OCI-LY1 (cell line): Measurements from ENCODE around the gene AK2.

Experiments
- H2AFZ ChIP-seq: fragments of 200-600 bp; sonication (generic), shearing (Covaris generic); 2 replicates; pipeline ENCODE4 v1.6.0; 2014; ENCODE audit warnings: antibody characterized with exemption, mild to moderate bottlenecking, low read length
- H3F3A ChIP-seq: fragments of 200-600 bp; sonication (generic), shearing (Covaris generic); 2 replicates; pipeline ENCODE4 v1.6.0; 2014; ENCODE audit warnings: mild to moderate bottlenecking, antibody characterized with exemption, low read length, moderate library complexity; ENCODE audit not compliant: insufficient read depth
- H3K27ac ChIP-seq: fragments of 200-600 bp; sonication (generic); 2 replicates; pipeline ENCODE4 v1.5.1; 2014; ENCODE audit warnings: low read length, mixed run types, mild to moderate bottlenecking, low read depth; ENCODE audit not compliant: poor library complexity, severe bottlenecking
- H3K27me3 ChIP-seq: fragments of 200-600 bp; sonication (generic); 2 replicates; pipeline ENCODE4 v1.6.0; 2014; ENCODE audit warnings: antibody characterized with exemption, mild to moderate bottlenecking, low read length, moderate library complexity; ENCODE audit not compliant: insufficient read depth
- H3K36me3 ChIP-seq: fragments of 200-600 bp; sonication (generic); 2 replicates; pipeline ENCODE4 v1.6.1; 2014; ENCODE audit warnings: mild to moderate bottlenecking, antibody characterized with exemption, low read length, moderate library complexity, mixed read lengths; ENCODE audit not compliant: insufficient read depth
- H3K4me1 ChIP-seq: fragments of 200-600 bp; sonication (generic); 2 replicates; pipeline ENCODE4 v1.5.1; 2014; ENCODE audit warnings: mild to moderate bottlenecking, low read length, moderate library complexity; ENCODE audit not compliant: insufficient read depth, severe bottlenecking
- H3K4me2 ChIP-seq: fragments of 200-600 bp; sonication (generic), shearing (Covaris generic); 2 replicates; pipeline ENCODE4 v1.6.1; 2014; ENCODE audit warnings: low read length
- H3K4me3 ChIP-seq: fragments of 200-600 bp; sonication (generic); 2 replicates; pipeline ENCODE4 v1.5.1; 2014; ENCODE audit warnings: low read length, low read depth, mild to moderate bottlenecking, mixed read lengths; ENCODE audit not compliant: poor library complexity, severe bottlenecking
- H3K79me2 ChIP-seq: fragments of 200-600 bp; shearing (Covaris generic); 2 replicates; pipeline ENCODE4 v1.6.1; 2016; ENCODE audit warnings: mixed run types, low read length, mixed read lengths; ENCODE audit not compliant: insufficient read depth
- H3K9ac ChIP-seq: fragments of 200-600 bp; sonication (generic), shearing (Covaris generic); 2 replicates; pipeline ENCODE4 v1.6.1; 2014; ENCODE audit warnings: mild to moderate bottlenecking, low read length, mixed read lengths
- H3K9me2 ChIP-seq: fragments of 200-600 bp; sonication (generic), shearing (Covaris generic); 2 replicates; pipeline ENCODE4 v1.6.1; 2014; ENCODE audit warnings: low read depth, mild to moderate bottlenecking, low read length, mixed read lengths
- H3K9me3 ChIP-seq: fragments of 200-600 bp; shearing (Covaris generic); 2 replicates; pipeline ENCODE4 v1.6.1; 2014; ENCODE audit warnings: low read length, mixed read lengths
- H4K20me1 ChIP-seq: fragments of 200-600 bp; sonication (generic), shearing (Covaris generic); 2 replicates; pipeline ENCODE4 v1.6.0; 2016; ENCODE audit warnings: mild to moderate bottlenecking, low read length; ENCODE audit not compliant: insufficient read depth
- EZH2 ChIP-seq: fragments of 200-600 bp; sonication (generic), shearing (Covaris generic); IDR thresholded peaks from 2 replicates; pipeline ENCODE4 v1.8.0; 2017; ENCODE audit warnings: borderline replicate concordance, mixed run types, mild to moderate bottlenecking, antibody characterized with exemption, low read length, moderate library complexity, mixed read lengths
- TF ChIP-seq, protein P1 (sequence below): fragments of 200-600 bp; sonication (generic), shearing (Covaris generic); IDR thresholded peaks from 2 replicates; pipeline ENCODE4 v1.5.1; 2017; ENCODE audit warnings: mild to moderate bottlenecking, antibody characterized with exemption, low read length, moderate library complexity, mixed read lengths

Gene AK2

GRCh38 chr1:32969566-32969965, 67.1 kb downstream of the AK2 start:
- TF ChIP-seq, protein P1, sequence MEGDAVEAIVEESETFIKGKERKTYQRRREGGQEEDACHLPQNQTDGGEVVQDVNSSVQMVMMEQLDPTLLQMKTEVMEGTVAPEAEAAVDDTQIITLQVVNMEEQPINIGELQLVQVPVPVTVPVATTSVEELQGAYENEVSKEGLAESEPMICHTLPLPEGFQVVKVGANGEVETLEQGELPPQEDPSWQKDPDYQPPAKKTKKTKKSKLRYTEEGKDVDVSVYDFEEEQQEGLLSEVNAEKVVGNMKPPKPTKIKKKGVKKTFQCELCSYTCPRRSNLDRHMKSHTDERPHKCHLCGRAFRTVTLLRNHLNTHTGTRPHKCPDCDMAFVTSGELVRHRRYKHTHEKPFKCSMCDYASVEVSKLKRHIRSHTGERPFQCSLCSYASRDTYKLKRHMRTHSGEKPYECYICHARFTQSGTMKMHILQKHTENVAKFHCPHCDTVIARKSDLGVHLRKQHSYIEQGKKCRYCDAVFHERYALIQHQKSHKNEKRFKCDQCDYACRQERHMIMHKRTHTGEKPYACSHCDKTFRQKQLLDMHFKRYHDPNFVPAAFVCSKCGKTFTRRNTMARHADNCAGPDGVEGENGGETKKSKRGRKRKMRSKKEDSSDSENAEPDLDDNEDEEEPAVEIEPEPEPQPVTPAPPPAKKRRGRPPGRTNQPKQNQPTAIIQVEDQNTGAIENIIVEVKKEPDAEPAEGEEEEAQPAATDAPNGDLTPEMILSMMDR: no peak
- no peak for TF ChIP-seq EZH2
- H3K9me3 ChIP-seq: no peaks in the 10 kb centered on the region
- H3K9me2 ChIP-seq: no peaks in the 10 kb centered on the region
- H3K27me3 ChIP-seq: 0 out of 2 replicates have a peak, but pooled peaks cover 5% of the 10 kb centered on the region
- H3F3A ChIP-seq: no peaks in the 10 kb centered on the region
- H3K36me3 ChIP-seq: no peaks in the 10 kb centered on the region
- no peak overlapping the region for H3K27ac ChIP-seq
- H3K4me1 ChIP-seq: peaks cover 6% of the 10 kb centered on the region
- no peak overlapping the region for H3K9ac ChIP-seq
- H2AFZ ChIP-seq: no peak overlapping the region
- H3K4me3 ChIP-seq: no peak overlapping the region
- no peak overlapping the region for H3K4me2 ChIP-seq
- H4K20me1 ChIP-seq: no peaks in the 10 kb centered on the region
- no peaks in the 10 kb centered on the region for H3K79me2 ChIP-seq

DNA sequence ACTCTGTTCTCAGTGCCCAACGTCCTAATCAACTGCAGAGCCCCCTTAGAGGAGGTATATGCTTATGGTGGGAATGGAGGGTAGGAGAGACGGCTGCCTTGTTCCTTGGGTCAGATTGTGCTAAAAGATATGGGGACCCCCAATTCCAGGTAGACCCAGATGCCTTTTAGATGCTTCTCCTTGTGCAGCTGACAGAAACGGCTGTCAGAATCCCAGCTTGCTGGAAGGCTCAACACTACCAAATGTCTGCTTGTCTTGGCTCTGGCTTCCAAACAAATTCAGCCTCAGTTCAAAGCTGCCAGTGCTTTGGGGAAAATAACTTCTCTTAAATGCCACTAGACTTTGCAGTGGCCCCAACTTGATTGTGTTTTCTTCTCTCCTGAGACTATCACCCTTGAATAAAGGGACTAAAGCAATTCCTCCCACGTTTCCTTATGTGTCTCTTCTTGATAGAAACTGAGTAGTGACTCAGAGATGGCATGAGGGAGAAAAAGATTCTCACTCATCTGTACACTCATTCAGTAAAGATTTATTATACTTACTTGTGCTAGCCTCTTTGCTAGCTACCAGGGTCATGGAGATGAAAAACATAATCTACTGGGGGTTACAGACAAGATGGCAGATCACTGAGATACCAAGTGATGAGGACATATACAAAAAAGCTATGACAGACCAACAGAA, 68.7 kb downstream of the AK2 start:
- Histone ChIP-seq H2AFZ (no peak overlapping the region), H3K9me3 (no peaks in the 10 kb centered on the region), H3K9ac (no peak overlapping the region), H3K4me1 (peaks cover 9% of the 10 kb centered on the region), H3K4me3 (no peak overlapping the region), H4K20me1 (no peaks in the 10 kb centered on the region), H3K79me2 (0 out of 2 replicates have a peak, but pooled peaks cover 2% of the 10 kb centered on the region), H3F3A (no peaks in the 10 kb centered on the region), H3K4me2 (no peak overlapping the region), H3K27me3 (0 out of 2 replicates have a peak, but pooled peaks cover 5% of the 10 kb centered on the region), H3K27ac (no peak overlapping the region), H3K9me2 (no peaks in the 10 kb centered on the region), H3K36me3 (no peaks in the 10 kb centered on the region)
- TF ChIP-seq, protein P1: no peak
- TF ChIP-seq EZH2: no peak

GRCh38 chr1:32966900-32967299, 69.8 kb downstream of the AK2 start:
- Histone ChIP-seq H3K4me1 (peaks cover 21% of the 10 kb centered on the region), H3K79me2 (peaks cover 6% of the 10 kb centered on the region; the same call in 1 of the 2 replicates), H3K27ac (no peak overlapping the region), H3K9ac (no peak overlapping the region), H3K4me3 (no peak overlapping the region), H2AFZ (no peak overlapping the region), H3K27me3 (0 out of 2 replicates have a peak, but pooled peaks cover 5% of the 10 kb centered on the region), H4K20me1 (no peaks in the 10 kb centered on the region), H3F3A (no peaks in the 10 kb centered on the region), H3K36me3 (no peaks in the 10 kb centered on the region), H3K9me3 (no peaks in the 10 kb centered on the region), H3K4me2 (no peak overlapping the region), H3K9me2 (no peaks in the 10 kb centered on the region)
- TF ChIP-seq, protein P1: no peak
- no peak for TF ChIP-seq EZH2
